ENCODE measurements around the gene CDK11B.
"Not testable (repeated sequence)": the region's sequence is repeated elsewhere in the genome, so short reads cannot be mapped to it uniquely, and the experiment has no call there.

GRCh38 chr1:1595341-1595740 lies 63.5 kb downstream of the CDK11B start:
- not testable (repeated sequence) for TF ChIP-seq CTCF, POLR2A (IDR thresholded peaks at IDR 0.05)
